GM21390 (cell line): ENCODE results near the gene SPON1.
A peak's percentile ranks its signal among the peaks of the same experiment; 100 is the strongest.
"Not testable (repeated sequence)": the region's sequence is repeated elsewhere in the genome, so short reads cannot be mapped to it uniquely, and the experiment has no call there.

ENCODE experiments used
- ATAC-seq: cut with Tn5 transposase; IDR thresholded peaks from one replicate; pipeline ENCODE4 v1.9.1; 2021; ENCODE audit not compliant: unreplicated experiment

Gene SPON1

GRCh38 chr11:14232652-14233051 is 270.1 kb downstream of the SPON1 start:
- no peak for ATAC-seq

- ATAC-seq = no peak
Observed at GRCh38 chr11:14234446-14234845, 271.9 kb downstream of the SPON1 start.

- no peak for ATAC-seq
Observed at GRCh38 chr11:14235701-14236100, 273.2 kb downstream of the SPON1 start.

GRCh38 chr11:14237444-14237961 is 275.0 kb downstream of the SPON1 start:
- peak; percentile 98 for ATAC-seq

GRCh38 chr11:14240221-14240620 is 277.7 kb downstream of the SPON1 start:
- no peak for ATAC-seq

- no peak for ATAC-seq
Observed at GRCh38 chr11:14240951-14241350, 278.4 kb downstream of the SPON1 start.

- ATAC-seq = no peak
Observed at GRCh38 chr11:14242187-14242586, 279.7 kb downstream of the SPON1 start.

GRCh38 chr11:14242733-14243132 is 280.2 kb downstream of the SPON1 start:
- ATAC-seq = no peak

- no peak for ATAC-seq
Observed at GRCh38 chr11:14244926-14245325, 282.4 kb downstream of the SPON1 start.

GRCh38 chr11:14245444-14245843 is 282.9 kb downstream of the SPON1 start:
- ATAC-seq = no peak

GRCh38 chr11:14248580-14248981 is 286.1 kb downstream of the SPON1 start:
- ATAC-seq = no peak

- peak; percentile 53 for ATAC-seq
Observed at GRCh38 chr11:14249121-14249963, 286.8 kb downstream of the SPON1 start.

- ATAC-seq = no peak
Observed at GRCh38 chr11:14251754-14252153, 289.2 kb downstream of the SPON1 start.

GRCh38 chr11:14252501-14252900 is 290.0 kb downstream of the SPON1 start:
- ATAC-seq = not testable (repeated sequence)

GRCh38 chr11:14253421-14253820 is 290.9 kb downstream of the SPON1 start:
- no peak for ATAC-seq

- no peak for ATAC-seq
Observed at GRCh38 chr11:14253840-14254239, 291.3 kb downstream of the SPON1 start.

GRCh38 chr11:14254533-14255237 is 292.2 kb downstream of the SPON1 start:
- no peak for ATAC-seq

GRCh38 chr11:14255238-14255534 is 292.7 kb downstream of the SPON1 start:
- ATAC-seq = no peak

GRCh38 chr11:14258221-14258935 is 295.9 kb downstream of the SPON1 start:
- no peak for ATAC-seq

- no peak for ATAC-seq
Observed at GRCh38 chr11:14259186-14259784, 296.8 kb downstream of the SPON1 start.

GRCh38 chr11:14259878-14260277 is 297.4 kb downstream of the SPON1 start:
- ATAC-seq = no peak
